WTC11 (cell line): ENCODE results near the gene ABCB8. TPM values are rescaled to one million over a fixed set of nuclear protein-coding genes. Genes with fewer than 3 reads are reported as not detected.

Experiments used
- ATAC-seq: fragments of 200-7000 bp; cut with Tn5 transposase; 2 replicates; pipeline ENCODE4 v1.10.0; 2021; ENCODE audit warnings: mild to moderate bottlenecking, moderate library complexity
- CTCF ChIA-PET: fragments of 300-600 bp; sonication (Branson Sonifier 250); formaldehyde crosslinking; loops from one replicate; lab custom pipeline; 2021; ENCODE audit warnings: antibody characterized with exemption; lab: Charles Lee
- POLR2A ChIA-PET: fragments of 350-600 bp; sonication (Branson Sonifier 250); formaldehyde crosslinking; loops from one replicate; lab custom pipeline; 2021; ENCODE audit warnings: antibody characterized with exemption; lab: Charles Lee
- DNase-seq: peaks from one replicate; pipeline ENCODE4 v3.0.0; 2021; ENCODE audit warnings: low spot score
- H3K27ac Mint-ChIP-seq: 2 replicates; pipeline ENCODE4 v1.8.0; 2021; ENCODE audit warnings: mixed read lengths
- H3K27me3 Mint-ChIP-seq: 2 replicates; pipeline ENCODE4 v1.8.0; 2021; ENCODE audit warnings: low read depth, mild to moderate bottlenecking, moderate library complexity, mixed read lengths
- H3K36me3 Mint-ChIP-seq: 2 replicates; pipeline ENCODE4 v1.8.0; 2021; ENCODE audit warnings: mixed read lengths
- H3K4me1 Mint-ChIP-seq: 2 replicates; pipeline ENCODE4 v1.8.0; 2022; ENCODE audit warnings: mixed read lengths
- H3K4me3 Mint-ChIP-seq: 2 replicates; pipeline ENCODE4 v1.8.0; 2021; ENCODE audit warnings: mild to moderate bottlenecking, moderate library complexity, mixed read lengths
- H3K9me3 Mint-ChIP-seq: 2 replicates; pipeline ENCODE4 v1.8.0; 2021; ENCODE audit warnings: mixed read lengths
- ATF6 ChIP-seq: sonication (generic); formaldehyde crosslinking; IDR thresholded peaks from 2 replicates; pipeline ENCODE4 v1.8.1; 2023; ENCODE audit warnings: mild to moderate bottlenecking, missing genetic modification reagents
- CBFB ChIP-seq: sonication (generic); formaldehyde crosslinking; IDR thresholded peaks from 2 replicates; pipeline ENCODE4 v1.8.1; 2022; ENCODE audit warnings: mild to moderate bottlenecking, low read depth, missing genetic modification reagents
- ETV6 ChIP-seq: sonication (generic); formaldehyde crosslinking; IDR thresholded peaks from 2 replicates; pipeline ENCODE4 v1.8.1; 2022; ENCODE audit warnings: mild to moderate bottlenecking, missing genetic modification reagents
- FOXK1 ChIP-seq: sonication (generic); formaldehyde crosslinking; IDR thresholded peaks from 2 replicates; pipeline ENCODE4 v1.8.0; 2022; ENCODE audit warnings: mild to moderate bottlenecking, moderate library complexity, missing genetic modification reagents
- FOXP1 ChIP-seq: sonication (generic); formaldehyde crosslinking; IDR thresholded peaks from 2 replicates; pipeline ENCODE4 v1.8.0; 2022; ENCODE audit warnings: missing genetic modification reagents, mild to moderate bottlenecking, moderate library complexity, borderline replicate concordance
- GRHL2 ChIP-seq: fragments of 250-450 bp; sonication (Bioruptor Pico); IDR thresholded peaks from 2 replicates; pipeline ENCODE4 v1.8.0; 2022; ENCODE audit warnings: mild to moderate bottlenecking, moderate library complexity; ENCODE audit not compliant: insufficient replicate concordance, severe bottlenecking
- IRF2 ChIP-seq: sonication (generic); formaldehyde crosslinking; IDR thresholded peaks from 2 replicates; pipeline ENCODE4 v1.8.0; 2022; ENCODE audit warnings: low read depth, missing genetic modification reagents, borderline replicate concordance
- JUN ChIP-seq: sonication (generic); formaldehyde crosslinking; IDR thresholded peaks from 2 replicates; pipeline ENCODE4 v1.8.0; 2023; ENCODE audit warnings: mild to moderate bottlenecking, missing genetic modification reagents
- KAT7 ChIP-seq: sonication (generic); formaldehyde crosslinking; IDR thresholded peaks from 2 replicates; pipeline ENCODE4 v1.8.1; 2023; ENCODE audit warnings: missing genetic modification reagents, mild to moderate bottlenecking, borderline replicate concordance
- MXD4 ChIP-seq: fragments of 250-450 bp; sonication (Bioruptor Pico); IDR thresholded peaks from 2 replicates; pipeline ENCODE4 v1.8.0; 2021; ENCODE audit warnings: mild to moderate bottlenecking, moderate library complexity, borderline replicate concordance
- MYBL2 ChIP-seq: sonication (generic); formaldehyde crosslinking; IDR thresholded peaks from 2 replicates; pipeline ENCODE4 v1.8.1; 2023; ENCODE audit warnings: mild to moderate bottlenecking, moderate library complexity, missing genetic modification reagents
- NFATC4 ChIP-seq: fragments of 250-450 bp; sonication (Bioruptor Pico); IDR thresholded peaks from 2 replicates; pipeline ENCODE4 v1.9.0; 2021; ENCODE audit warnings: mild to moderate bottlenecking
- NR2C2 ChIP-seq: sonication (generic); formaldehyde crosslinking; IDR thresholded peaks from 2 replicates; pipeline ENCODE4 v1.8.0; 2022; ENCODE audit warnings: mild to moderate bottlenecking, missing genetic modification reagents
- NR3C1 ChIP-seq: sonication (generic); formaldehyde crosslinking; conservative IDR thresholded peaks from 2 replicates; pipeline ENCODE4 v1.8.1; 2023; ENCODE audit warnings: low read depth, mild to moderate bottlenecking, missing genetic modification reagents
- RORB ChIP-seq: fragments of 250-450 bp; sonication (Bioruptor Pico); IDR thresholded peaks from 2 replicates; pipeline ENCODE4 v1.9.0; 2021; ENCODE audit warnings: mild to moderate bottlenecking
- SMAD3 ChIP-seq: sonication (generic); formaldehyde crosslinking; IDR thresholded peaks from 2 replicates; pipeline ENCODE4 v1.8.0; 2022; ENCODE audit warnings: missing genetic modification reagents, mild to moderate bottlenecking, borderline replicate concordance
- SMAD4 ChIP-seq: sonication (generic); formaldehyde crosslinking; IDR thresholded peaks from 2 replicates; pipeline ENCODE4 v1.8.0; 2022; ENCODE audit warnings: mild to moderate bottlenecking, missing genetic modification reagents
- SOX15 ChIP-seq: fragments of 250-450 bp; sonication (Bioruptor Pico); IDR thresholded peaks from 2 replicates; pipeline ENCODE4 v1.9.0; 2021; ENCODE audit warnings: mild to moderate bottlenecking
- ZNF219 ChIP-seq: sonication (generic); formaldehyde crosslinking; IDR thresholded peaks from 2 replicates; pipeline ENCODE4 v1.8.0; 2023; ENCODE audit warnings: missing genetic modification reagents, mild to moderate bottlenecking, borderline replicate concordance
- total RNA-seq: library from RNA; stranded (reverse); gene quantifications from 3 replicates; pipeline ENCODE4 v1.2.3, GENCODE V29; 2021
- TF ChIP-seq, protein P1 (sequence below): sonication (generic); formaldehyde crosslinking; IDR thresholded peaks from 2 replicates; pipeline ENCODE4 v1.8.0; 2023; ENCODE audit warnings: mild to moderate bottlenecking, missing genetic modification reagents
- TF ChIP-seq, protein P2 (sequence below): sonication (generic); formaldehyde crosslinking; IDR thresholded peaks from 2 replicates; pipeline ENCODE4 v1.8.1; 2023; ENCODE audit warnings: mild to moderate bottlenecking, moderate library complexity, missing genetic modification reagents
- TF ChIP-seq, protein P3 (sequence below): fragments of 250-450 bp; sonication (Bioruptor Pico); IDR thresholded peaks from 2 replicates; pipeline ENCODE4 v1.9.0; 2021; ENCODE audit warnings: mild to moderate bottlenecking
- TF ChIP-seq, protein P4 (sequence below): sonication (generic); formaldehyde crosslinking; IDR thresholded peaks from 2 replicates; pipeline ENCODE4 v1.8.0; 2022; ENCODE audit warnings: mild to moderate bottlenecking, missing genetic modification reagents
- TF ChIP-seq, protein P5 (sequence below): fragments of 250-450 bp; sonication (Bioruptor Pico); IDR thresholded peaks from 2 replicates; pipeline ENCODE4 v1.8.0; 2021; ENCODE audit warnings: mild to moderate bottlenecking
- TF ChIP-seq, protein P6 (sequence below): sonication (generic); formaldehyde crosslinking; IDR thresholded peaks from 2 replicates; pipeline ENCODE4 v1.8.0; 2023; ENCODE audit warnings: missing genetic modification reagents
- TF ChIP-seq, protein P7 (sequence below): fragments of 250-450 bp; sonication (Bioruptor Pico); IDR thresholded peaks from 2 replicates; pipeline ENCODE4 v1.9.0; 2021; ENCODE audit warnings: moderate library complexity, mild to moderate bottlenecking, inconsistent platforms, borderline replicate concordance

Gene ABCB8
- total RNA-seq, 1 experiment from 2014 or later = 35.9 TPM

GRCh38 chr7:151018421-151019129 lies 9.7 kb upstream of the ABCB8 start:
- Mint-ChIP-seq H3K36me3 (no peaks in the 10 kb centered on the region), H3K9me3 (no peaks in the 10 kb centered on the region), H3K27me3 (peaks cover 84% of the 10 kb centered on the region), H3K4me1 (peaks cover 39% of the 10 kb centered on the region), H3K4me3 (peak overlapping the region; percentile 68), H3K27ac (no peak overlapping the region)
- peak; percentile 56 for DNase-seq
- ChIA-PET POLR2A (interaction anchor here (0.9 to 1.5 kb wide), 4 partner anchors 10 to 67 kb away, joined by 3 to 8 read pairs (median 4); partner anchors contain the start of gene ABCB8), CTCF (interaction anchor here (0.5 to 6.3 kb wide), 61 partner anchors 9 to 1441 kb away, joined by 3 to 112 read pairs (median 4); partner anchors contain the start of genes ABCB8, ABCF2, AOC1 and ASB10)
- ATAC-seq = peak; percentile 6
- TF ChIP-seq, protein P1, sequence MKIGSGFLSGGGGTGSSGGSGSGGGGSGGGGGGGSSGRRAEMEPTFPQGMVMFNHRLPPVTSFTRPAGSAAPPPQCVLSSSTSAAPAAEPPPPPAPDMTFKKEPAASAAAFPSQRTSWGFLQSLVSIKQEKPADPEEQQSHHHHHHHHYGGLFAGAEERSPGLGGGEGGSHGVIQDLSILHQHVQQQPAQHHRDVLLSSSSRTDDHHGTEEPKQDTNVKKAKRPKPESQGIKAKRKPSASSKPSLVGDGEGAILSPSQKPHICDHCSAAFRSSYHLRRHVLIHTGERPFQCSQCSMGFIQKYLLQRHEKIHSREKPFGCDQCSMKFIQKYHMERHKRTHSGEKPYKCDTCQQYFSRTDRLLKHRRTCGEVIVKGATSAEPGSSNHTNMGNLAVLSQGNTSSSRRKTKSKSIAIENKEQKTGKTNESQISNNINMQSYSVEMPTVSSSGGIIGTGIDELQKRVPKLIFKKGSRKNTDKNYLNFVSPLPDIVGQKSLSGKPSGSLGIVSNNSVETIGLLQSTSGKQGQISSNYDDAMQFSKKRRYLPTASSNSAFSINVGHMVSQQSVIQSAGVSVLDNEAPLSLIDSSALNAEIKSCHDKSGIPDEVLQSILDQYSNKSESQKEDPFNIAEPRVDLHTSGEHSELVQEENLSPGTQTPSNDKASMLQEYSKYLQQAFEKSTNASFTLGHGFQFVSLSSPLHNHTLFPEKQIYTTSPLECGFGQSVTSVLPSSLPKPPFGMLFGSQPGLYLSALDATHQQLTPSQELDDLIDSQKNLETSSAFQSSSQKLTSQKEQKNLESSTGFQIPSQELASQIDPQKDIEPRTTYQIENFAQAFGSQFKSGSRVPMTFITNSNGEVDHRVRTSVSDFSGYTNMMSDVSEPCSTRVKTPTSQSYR (CRISPR knock-in tag) = peak; percentile 99
- peak; percentile 98 for TF ChIP-seq MYBL2 (CRISPR knock-in tag)
- TF ChIP-seq NR3C1 (CRISPR knock-in tag) = no peak
- peak; percentile 100 for TF ChIP-seq ETV6 (CRISPR knock-in tag)
- peak; percentile 88 for TF ChIP-seq NR2C2 (CRISPR knock-in tag)
- peak; percentile 99 for TF ChIP-seq SMAD3 (CRISPR knock-in tag)
- TF ChIP-seq CBFB = no peak
- TF ChIP-seq NFATC4 (CRISPR knock-in tag) = no peak
- no peak for TF ChIP-seq RORB (CRISPR knock-in tag)
- TF ChIP-seq ZNF219 = peak; percentile 97
- TF ChIP-seq SOX15 (CRISPR knock-in tag) = no peak
- peak; percentile 93; the same call in 1 of the 2 replicates for TF ChIP-seq KAT7 (CRISPR knock-in tag)
- TF ChIP-seq, protein P2, sequence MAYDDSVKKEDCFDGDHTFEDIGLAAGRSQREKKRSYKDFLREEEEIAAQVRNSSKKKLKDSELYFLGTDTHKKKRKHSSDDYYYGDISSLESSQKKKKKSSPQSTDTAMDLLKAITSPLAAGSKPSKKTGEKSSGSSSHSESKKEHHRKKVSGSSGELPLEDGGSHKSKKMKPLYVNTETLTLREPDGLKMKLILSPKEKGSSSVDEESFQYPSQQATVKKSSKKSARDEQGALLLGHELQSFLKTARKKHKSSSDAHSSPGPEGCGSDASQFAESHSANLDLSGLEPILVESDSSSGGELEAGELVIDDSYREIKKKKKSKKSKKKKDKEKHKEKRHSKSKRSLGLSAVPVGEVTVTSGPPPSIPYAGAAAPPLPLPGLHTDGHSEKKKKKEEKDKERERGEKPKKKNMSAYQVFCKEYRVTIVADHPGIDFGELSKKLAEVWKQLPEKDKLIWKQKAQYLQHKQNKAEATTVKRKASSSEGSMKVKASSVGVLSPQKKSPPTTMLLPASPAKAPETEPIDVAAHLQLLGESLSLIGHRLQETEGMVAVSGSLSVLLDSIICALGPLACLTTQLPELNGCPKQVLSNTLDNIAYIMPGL (CRISPR knock-in tag) = peak; percentile 89
- peak; percentile 92 for TF ChIP-seq IRF2 (CRISPR knock-in tag)
- TF ChIP-seq, protein P3, sequence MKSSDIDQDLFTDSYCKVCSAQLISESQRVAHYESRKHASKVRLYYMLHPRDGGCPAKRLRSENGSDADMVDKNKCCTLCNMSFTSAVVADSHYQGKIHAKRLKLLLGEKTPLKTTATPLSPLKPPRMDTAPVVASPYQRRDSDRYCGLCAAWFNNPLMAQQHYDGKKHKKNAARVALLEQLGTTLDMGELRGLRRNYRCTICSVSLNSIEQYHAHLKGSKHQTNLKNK (CRISPR knock-in tag) = no peak
- no peak for TF ChIP-seq GRHL2 (CRISPR knock-in tag)
- TF ChIP-seq, protein P4, sequence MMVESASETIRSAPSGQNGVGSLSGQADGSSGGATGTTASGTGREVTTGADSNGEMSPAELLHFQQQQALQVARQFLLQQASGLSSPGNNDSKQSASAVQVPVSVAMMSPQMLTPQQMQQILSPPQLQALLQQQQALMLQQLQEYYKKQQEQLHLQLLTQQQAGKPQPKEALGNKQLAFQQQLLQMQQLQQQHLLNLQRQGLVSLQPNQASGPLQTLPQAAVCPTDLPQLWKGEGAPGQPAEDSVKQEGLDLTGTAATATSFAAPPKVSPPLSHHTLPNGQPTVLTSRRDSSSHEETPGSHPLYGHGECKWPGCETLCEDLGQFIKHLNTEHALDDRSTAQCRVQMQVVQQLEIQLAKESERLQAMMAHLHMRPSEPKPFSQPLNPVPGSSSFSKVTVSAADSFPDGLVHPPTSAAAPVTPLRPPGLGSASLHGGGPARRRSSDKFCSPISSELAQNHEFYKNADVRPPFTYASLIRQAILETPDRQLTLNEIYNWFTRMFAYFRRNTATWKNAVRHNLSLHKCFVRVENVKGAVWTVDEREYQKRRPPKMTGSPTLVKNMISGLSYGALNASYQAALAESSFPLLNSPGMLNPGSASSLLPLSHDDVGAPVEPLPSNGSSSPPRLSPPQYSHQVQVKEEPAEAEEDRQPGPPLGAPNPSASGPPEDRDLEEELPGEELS (CRISPR knock-in tag) = peak; percentile 100
- peak; percentile 98 for TF ChIP-seq FOXK1 (CRISPR knock-in tag)
- TF ChIP-seq ATF6 (CRISPR knock-in tag) = peak; percentile 89; the same call in 1 of the 2 replicates
- TF ChIP-seq, protein P5, sequence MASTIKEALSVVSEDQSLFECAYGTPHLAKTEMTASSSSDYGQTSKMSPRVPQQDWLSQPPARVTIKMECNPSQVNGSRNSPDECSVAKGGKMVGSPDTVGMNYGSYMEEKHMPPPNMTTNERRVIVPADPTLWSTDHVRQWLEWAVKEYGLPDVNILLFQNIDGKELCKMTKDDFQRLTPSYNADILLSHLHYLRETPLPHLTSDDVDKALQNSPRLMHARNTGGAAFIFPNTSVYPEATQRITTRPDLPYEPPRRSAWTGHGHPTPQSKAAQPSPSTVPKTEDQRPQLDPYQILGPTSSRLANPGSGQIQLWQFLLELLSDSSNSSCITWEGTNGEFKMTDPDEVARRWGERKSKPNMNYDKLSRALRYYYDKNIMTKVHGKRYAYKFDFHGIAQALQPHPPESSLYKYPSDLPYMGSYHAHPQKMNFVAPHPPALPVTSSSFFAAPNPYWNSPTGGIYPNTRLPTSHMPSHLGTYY (CRISPR knock-in tag) = no peak; the same call in 1 of the 2 replicates
- TF ChIP-seq, protein P6, sequence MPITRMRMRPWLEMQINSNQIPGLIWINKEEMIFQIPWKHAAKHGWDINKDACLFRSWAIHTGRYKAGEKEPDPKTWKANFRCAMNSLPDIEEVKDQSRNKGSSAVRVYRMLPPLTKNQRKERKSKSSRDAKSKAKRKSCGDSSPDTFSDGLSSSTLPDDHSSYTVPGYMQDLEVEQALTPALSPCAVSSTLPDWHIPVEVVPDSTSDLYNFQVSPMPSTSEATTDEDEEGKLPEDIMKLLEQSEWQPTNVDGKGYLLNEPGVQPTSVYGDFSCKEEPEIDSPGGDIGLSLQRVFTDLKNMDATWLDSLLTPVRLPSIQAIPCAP (CRISPR knock-in tag) = peak; percentile 99
- TF ChIP-seq JUN (CRISPR knock-in tag) = peak; percentile 98
- TF ChIP-seq, protein P7, sequence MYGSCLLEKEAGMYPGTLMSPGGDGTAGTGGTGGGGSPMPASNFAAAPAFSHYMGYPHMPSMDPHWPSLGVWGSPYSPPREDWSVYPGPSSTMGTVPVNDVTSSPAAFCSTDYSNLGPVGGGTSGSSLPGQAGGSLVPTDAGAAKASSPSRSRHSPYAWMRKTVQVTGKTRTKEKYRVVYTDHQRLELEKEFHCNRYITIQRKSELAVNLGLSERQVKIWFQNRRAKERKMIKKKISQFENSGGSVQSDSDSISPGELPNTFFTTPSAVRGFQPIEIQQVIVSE (CRISPR knock-in tag) = no peak
- TF ChIP-seq MXD4 (CRISPR knock-in tag) = no peak
- TF ChIP-seq FOXP1 = peak; percentile 100
- TF ChIP-seq SMAD4 = peak; percentile 93
